HG03280 (cell line): Measurements from ENCODE around the gene PRKAA2.
A peak's percentile ranks its signal among the peaks of the same experiment; 100 is the strongest.

Experiments
- ATAC-seq: cut with Tn5 transposase; IDR thresholded peaks from one replicate; pipeline ENCODE4 v1.9.1; 2021; ENCODE audit warnings: mild to moderate bottlenecking, moderate library complexity; ENCODE audit not compliant: unreplicated experiment

The PRKAA2 gene

GRCh38 chr1:56654126-56654923, 9.2 kb downstream of the PRKAA2 start:
- no peak for ATAC-seq

GRCh38 chr1:56655991-56656613, 11.0 kb downstream of the PRKAA2 start:
- no peak for ATAC-seq

GRCh38 chr1:56658254-56658653, 13.1 kb downstream of the PRKAA2 start:
- ATAC-seq, result no peak

GRCh38 chr1:56660293-56660692, 15.2 kb downstream of the PRKAA2 start:
- ATAC-seq, result no peak

GRCh38 chr1:56663846-56664245, 18.7 kb downstream of the PRKAA2 start:
- ATAC-seq, result no peak

GRCh38 chr1:56665384-56665783, 20.3 kb downstream of the PRKAA2 start:
- no peak for ATAC-seq

GRCh38 chr1:56666112-56666608, 21.0 kb downstream of the PRKAA2 start:
- ATAC-seq, result no peak

- no peak for ATAC-seq
These were observed 25.2 kb downstream of the PRKAA2 start for GRCh38 chr1:56670350-56670749.

- ATAC-seq, result no peak
These were observed 26.0 kb downstream of the PRKAA2 start for GRCh38 chr1:56671085-56671484.

- ATAC-seq, result no peak
These were observed 26.4 kb downstream of the PRKAA2 start for GRCh38 chr1:56671542-56671941.

GRCh38 chr1:56672579-56672978, 27.5 kb downstream of the PRKAA2 start:
- ATAC-seq, result no peak

- ATAC-seq, result no peak
These were observed 30.6 kb downstream of the PRKAA2 start for GRCh38 chr1:56675763-56676162.

- no peak for ATAC-seq
These were observed 31.5 kb downstream of the PRKAA2 start for GRCh38 chr1:56676571-56677035.

- no peak for ATAC-seq
These were observed 38.5 kb downstream of the PRKAA2 start for GRCh38 chr1:56683569-56683968.

- no peak for ATAC-seq
These were observed 41.1 kb downstream of the PRKAA2 start for GRCh38 chr1:56686169-56686568.

GRCh38 chr1:56688522-56689026, 43.5 kb downstream of the PRKAA2 start:
- ATAC-seq, result peak; percentile 70

- no peak for ATAC-seq
These were observed 51.5 kb downstream of the PRKAA2 start for GRCh38 chr1:56696663-56697062.

- no peak for ATAC-seq
These were observed 58.6 kb downstream of the PRKAA2 start for GRCh38 chr1:56703747-56704146.

- no peak for ATAC-seq
These were observed 62.3 kb downstream of the PRKAA2 start for GRCh38 chr1:56707379-56707778.

GRCh38 chr1:56709269-56709880, 64.3 kb downstream of the PRKAA2 start:
- ATAC-seq, result no peak

GRCh38 chr1:56709995-56710394, 64.9 kb downstream of the PRKAA2 start:
- ATAC-seq, result no peak

- ATAC-seq, result no peak
These were observed 65.5 kb downstream of the PRKAA2 start for GRCh38 chr1:56710646-56711045.
